PC-9 (cell line): ENCODE results near the gene LAMB4. TPM values are rescaled to one million over a fixed set of nuclear protein-coding genes. Genes with fewer than 3 reads are reported as not detected.

ENCODE experiments used
- BruUV-seq: library from RNA; stranded (reverse); fragments of 400-500 nt; replicated peaks from 2 replicates; lab custom pipeline; 2021; lab: Mats Ljungman, UMichigan
- CTCF ChIA-PET: fragments of 300-600 bp; sonication (Branson Sonifier 250); formaldehyde crosslinking; loops from one replicate; lab custom pipeline; 2022; ENCODE audit warnings: antibody characterized with exemption; lab: Charles Lee
- POLR2A ChIA-PET: fragments of 300-600 bp; sonication (Branson Sonifier 250); formaldehyde crosslinking; loops from one replicate; lab custom pipeline; 2022; ENCODE audit warnings: antibody characterized with exemption; ENCODE audit not compliant: unreplicated experiment; lab: Charles Lee
- DNase-seq, 2 experiments: peaks; one replicate each; pipeline versions ENCODE4 v3.0.0 to v3.0.0-alpha.2; 2015 to 2022; ENCODE audit warnings: mixed read lengths in 1 of 2
- H2AFZ ChIP-seq: fragments of 200-600 bp; sonication (generic); 2 replicates; pipeline ENCODE4 v1.8.1; 2017; ENCODE audit warnings: antibody characterized with exemption
- H3F3A ChIP-seq: fragments of 200-600 bp; sonication (generic); 2 replicates; pipeline ENCODE4 v1.8.1; 2017; ENCODE audit warnings: antibody characterized with exemption, mild to moderate bottlenecking, low read depth; ENCODE audit not compliant: insufficient read depth
- H3K27ac ChIP-seq: fragments of 200-600 bp; sonication (generic); 2 replicates; pipeline ENCODE4 v1.6.1; 2016; ENCODE audit warnings: mixed run types
- H3K27me3 ChIP-seq: fragments of 200-600 bp; sonication (generic); 2 replicates; pipeline ENCODE4 v1.6.1; 2016; ENCODE audit warnings: low read depth, mixed run types; ENCODE audit not compliant: insufficient read depth
- H3K36me3 ChIP-seq: fragments of 200-600 bp; sonication (generic); 2 replicates; pipeline ENCODE4 v1.6.1; 2016; ENCODE audit warnings: low read depth, mixed run types
- H3K4me1 ChIP-seq: fragments of 200-600 bp; sonication (generic); replicated peaks from 2 replicates; pipeline ENCODE4 v1.6.1; 2016; ENCODE audit warnings: mixed run types; ENCODE audit not compliant: insufficient read depth
- H3K4me2 ChIP-seq: fragments of 200-600 bp; sonication (generic); 2 replicates; pipeline ENCODE4 v1.6.1; 2017; ENCODE audit warnings: mixed run types
- H3K4me3 ChIP-seq: fragments of 200-600 bp; sonication (generic); 2 replicates; pipeline ENCODE4 v1.6.1; 2016; ENCODE audit warnings: mixed run types
- H3K79me2 ChIP-seq: fragments of 200-600 bp; sonication (generic); 2 replicates; pipeline ENCODE4 v1.6.1; 2017; ENCODE audit warnings: low read depth, mixed run types
- H3K9me2 ChIP-seq: fragments of 200-600 bp; sonication (generic); 2 replicates; pipeline ENCODE4 v1.8.1; 2017; ENCODE audit warnings: mild to moderate bottlenecking; ENCODE audit not compliant: insufficient read depth
- H3K9me3 ChIP-seq: fragments of 200-600 bp; sonication (generic); 2 replicates; pipeline ENCODE4 v1.8.1; 2016; ENCODE audit warnings: low read depth; ENCODE audit not compliant: insufficient read depth
- H4K20me1 ChIP-seq: fragments of 200-600 bp; sonication (generic); 2 replicates; pipeline ENCODE4 v1.8.1; 2017; ENCODE audit not compliant: insufficient read depth
- CTCF ChIP-seq: fragments of 200-600 bp; sonication (generic); conservative IDR thresholded peaks from 2 replicates; pipeline ENCODE4 v1.6.1; 2017; ENCODE audit warnings: mixed run types, antibody characterized with exemption, mild to moderate bottlenecking, moderate library complexity
- EZH2 ChIP-seq: fragments of 200-600 bp; sonication (generic); IDR thresholded peaks from 2 replicates; pipeline ENCODE4 v1.8.0; 2017; ENCODE audit warnings: antibody characterized with exemption, low read depth
- intact Hi-C: fragments of 100-400 bp; cut with micrococcal nuclease; formaldehyde crosslinking; loops from one replicate; pipeline ENCODE4 v1.10.0; 2022; ENCODE audit not compliant: unreplicated experiment
- total RNA-seq: library from RNA; stranded (reverse); gene quantifications from 2 replicates; pipeline ENCODE4 v1.2.3, GENCODE V29; 2021

Gene LAMB4
- total RNA-seq, 1 experiment from 2014 or later = 0.83 TPM

GRCh38 chr7:108090791-108091460 lies 39.2 kb downstream of the LAMB4 start:
- DNase-seq = no peak
- H3K79me2 ChIP-seq = no peaks in the 10 kb centered on the region
- no TSS peak for BruUV-seq
- no peaks in the 10 kb centered on the region for H3F3A ChIP-seq
- POLR2A ChIA-PET = no interaction called here
- no peaks in the 10 kb centered on the region for H3K9me2 ChIP-seq
- H3K4me1 ChIP-seq = peaks cover 7% of the 10 kb centered on the region; the same call in 1 of the 2 replicates
- no peak overlapping the region for H2AFZ ChIP-seq
- no peak overlapping the region for H3K4me3 ChIP-seq
- H3K27me3 ChIP-seq = no peaks in the 10 kb centered on the region
- intact Hi-C loops = no loop called here
- CTCF ChIA-PET = no interaction called here
- TF ChIP-seq EZH2 (no peak), CTCF (no peak)
- no peak overlapping the region for H3K4me2 ChIP-seq
- no peaks in the 10 kb centered on the region for H4K20me1 ChIP-seq
- H3K27ac ChIP-seq = no peak overlapping the region
- H3K9me3 ChIP-seq = no peaks in the 10 kb centered on the region
- no peaks in the 10 kb centered on the region for H3K36me3 ChIP-seq

- Histone ChIP-seq H3K27me3 (no peaks in the 10 kb centered on the region), H3K79me2 (no peaks in the 10 kb centered on the region), H3F3A (no peaks in the 10 kb centered on the region), H3K9me2 (no peaks in the 10 kb centered on the region), H2AFZ (no peak overlapping the region), H3K4me2 (no peak overlapping the region), H3K36me3 (no peaks in the 10 kb centered on the region), H3K4me1 (peaks cover 7% of the 10 kb centered on the region; the same call in 1 of the 2 replicates), H3K27ac (no peak overlapping the region), H3K9me3 (no peaks in the 10 kb centered on the region), H3K4me3 (no peak overlapping the region), H4K20me1 (no peaks in the 10 kb centered on the region)
- no peak for DNase-seq
- intact Hi-C loops = no loop called here
- TF ChIP-seq EZH2 = no peak
- no peak for TF ChIP-seq CTCF
- BruUV-seq = no TSS peak
- CTCF ChIA-PET = interaction anchor here (0.5 kb wide), 1 partner anchor 138 kb away, joined by 3 read pairs; no protein-coding TSS in a partner anchor
- POLR2A ChIA-PET = interaction anchor here (0.7 kb wide), 1 partner anchor 155 kb away, joined by 3 read pairs; no protein-coding TSS in a partner anchor
These were observed 40.8 kb downstream of the LAMB4 start for GRCh38 chr7:108089381-108089780.

- ChIA-PET POLR2A (no interaction called here), CTCF (interaction anchor here (0.5 to 0.7 kb wide), 2 partner anchors 62 to 138 kb away, joined by 3 to 4 read pairs; no protein-coding TSS in a partner anchor)
- Histone ChIP-seq H3K4me3 (no peak overlapping the region), H3K27ac (no peak overlapping the region), H3K4me1 (peaks cover 7% of the 10 kb centered on the region; the same call in 1 of the 2 replicates), H3F3A (no peaks in the 10 kb centered on the region), H3K4me2 (no peak overlapping the region), H3K79me2 (no peaks in the 10 kb centered on the region), H2AFZ (no peak overlapping the region), H3K36me3 (no peaks in the 10 kb centered on the region), H3K9me3 (no peaks in the 10 kb centered on the region), H3K9me2 (no peaks in the 10 kb centered on the region), H4K20me1 (no peaks in the 10 kb centered on the region), H3K27me3 (no peaks in the 10 kb centered on the region)
- DNase-seq = peak in 1 of 2 experiments; percentile 51
- no TSS peak for BruUV-seq
- intact Hi-C loops = no loop called here
- TF ChIP-seq EZH2 (no peak), CTCF (no peak)
These were observed 41.4 kb downstream of the LAMB4 start for GRCh38 chr7:108088729-108089128.
